ENCODE results near the gene SLC25A48.

The SLC25A48 gene

DNA sequence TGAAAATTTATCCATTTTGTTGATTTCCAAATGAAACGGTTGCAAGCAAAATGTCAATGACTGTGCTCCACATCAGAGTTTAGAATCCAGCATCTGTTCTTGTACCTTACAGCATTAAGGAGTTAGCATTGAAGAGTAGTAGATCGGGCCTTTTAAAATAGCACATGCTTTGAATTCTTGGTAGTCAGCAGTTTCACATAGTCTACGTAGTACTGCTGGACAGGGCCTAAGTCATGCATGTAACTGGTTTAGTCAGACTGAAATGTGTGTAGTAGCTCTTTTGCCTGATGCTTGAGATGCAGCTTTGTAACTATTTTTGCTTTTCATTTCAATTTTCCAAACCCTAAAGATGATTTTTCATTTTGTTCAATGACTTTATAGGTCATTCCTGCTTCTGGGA is 100.5 kb downstream of the SLC25A48 start:
- no peak for DNase-seq

DNA sequence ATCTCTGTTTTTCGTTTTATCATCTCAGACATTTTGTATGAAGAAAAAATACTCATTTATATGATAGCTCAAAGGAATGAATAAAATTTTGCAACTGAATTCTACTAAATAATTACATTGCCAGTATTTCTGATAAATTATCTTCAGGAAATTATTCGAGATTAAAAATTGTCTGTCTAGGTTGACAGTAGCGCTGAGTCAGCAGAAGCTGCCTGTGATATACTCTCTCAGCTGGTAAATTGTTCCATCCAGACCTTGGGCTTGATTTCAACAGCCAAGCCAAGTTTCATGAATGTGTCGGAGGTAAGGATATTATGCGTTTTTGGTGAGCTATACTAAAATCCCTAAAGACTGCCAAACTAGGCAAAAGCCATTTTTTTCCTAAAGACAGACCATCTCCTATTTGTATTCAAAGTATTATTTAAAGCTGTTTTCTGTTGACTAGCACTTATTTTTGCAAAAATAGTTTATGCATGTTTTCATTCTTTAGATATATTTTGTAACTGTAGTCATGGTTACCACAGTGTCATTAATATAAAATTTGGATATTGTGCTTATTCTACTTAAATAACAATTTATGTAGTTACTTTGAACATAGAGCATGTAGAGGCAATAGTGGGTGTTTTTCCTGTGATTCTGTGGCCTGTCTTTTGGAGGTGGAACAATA is 102.9 kb downstream of the SLC25A48 start:
- no peak for DNase-seq
